NCI-H2196 treated with DMSO at 0.1 percent for 48 hours (cell line): ENCODE measurements around the gene SERPINB5.
A peak's percentile ranks its signal among the peaks of the same experiment; 100 is the strongest.

Source experiments
- DNase-seq: peaks from one replicate; lab custom pipeline; 2025; ENCODE audit not compliant: unreplicated experiment; lab: John Stamatoyannopoulos, UW

SERPINB5 gene

GRCh38 chr18:63468575-63468974, 8.2 kb upstream of the SERPINB5 start:
- DNase-seq, result no peak

- DNase-seq, result no peak
Measured at GRCh38 chr18:63470751-63471150, 6.0 kb upstream of the SERPINB5 start.

GRCh38 chr18:63472380-63472779, 4.4 kb upstream of the SERPINB5 start:
- DNase-seq, result no peak

GRCh38 chr18:63477200-63477599, 442 bp downstream of the SERPINB5 start:
- DNase-seq, result no peak

- DNase-seq, result no peak
Measured at GRCh38 chr18:63477968-63478367, 1.2 kb downstream of the SERPINB5 start.

GRCh38 chr18:63479826-63480225, 3.1 kb downstream of the SERPINB5 start:
- DNase-seq, result no peak

GRCh38 chr18:63480476-63480875, 3.7 kb downstream of the SERPINB5 start:
- no peak for DNase-seq

- DNase-seq, result no peak
Measured at GRCh38 chr18:63480915-63481314, 4.2 kb downstream of the SERPINB5 start.

GRCh38 chr18:63487676-63488075, 10.9 kb downstream of the SERPINB5 start:
- no peak for DNase-seq

GRCh38 chr18:63488160-63488559, 11.4 kb downstream of the SERPINB5 start:
- DNase-seq, result no peak

- DNase-seq, result no peak
Measured at GRCh38 chr18:63492851-63493250, 16.1 kb downstream of the SERPINB5 start.

- no peak for DNase-seq
Measured at GRCh38 chr18:63495675-63496074, 18.9 kb downstream of the SERPINB5 start.

- DNase-seq, result no peak
Measured at GRCh38 chr18:63505566-63506335, 29.0 kb downstream of the SERPINB5 start.

GRCh38 chr18:63506336-63506646, 29.5 kb downstream of the SERPINB5 start:
- no peak for DNase-seq

GRCh38 chr18:63508596-63508995, 31.8 kb downstream of the SERPINB5 start:
- no peak for DNase-seq

GRCh38 chr18:63511285-63511684, 34.5 kb downstream of the SERPINB5 start:
- DNase-seq, result peak; percentile 13

- DNase-seq, result no peak
Measured at GRCh38 chr18:63514326-63514725, 37.6 kb downstream of the SERPINB5 start.

GRCh38 chr18:63514888-63515678, 38.3 kb downstream of the SERPINB5 start:
- DNase-seq, result no peak

- DNase-seq, result no peak
Measured at GRCh38 chr18:63515801-63516200, 39.0 kb downstream of the SERPINB5 start.

- peak; percentile 60 for DNase-seq
Measured at GRCh38 chr18:63518178-63519012, 41.6 kb downstream of the SERPINB5 start.

GRCh38 chr18:63520053-63520685, 43.4 kb downstream of the SERPINB5 start:
- DNase-seq, result no peak
